Epidermal melanocyte (primary cell): ENCODE results near the gene HBEGF.

Experiments used
- DNase-seq: peaks from one replicate; pipeline ENCODE4 v3.0.0; 2011; ENCODE audit warnings: low spot score; ENCODE audit not compliant: insufficient read length

Gene HBEGF

DNA sequence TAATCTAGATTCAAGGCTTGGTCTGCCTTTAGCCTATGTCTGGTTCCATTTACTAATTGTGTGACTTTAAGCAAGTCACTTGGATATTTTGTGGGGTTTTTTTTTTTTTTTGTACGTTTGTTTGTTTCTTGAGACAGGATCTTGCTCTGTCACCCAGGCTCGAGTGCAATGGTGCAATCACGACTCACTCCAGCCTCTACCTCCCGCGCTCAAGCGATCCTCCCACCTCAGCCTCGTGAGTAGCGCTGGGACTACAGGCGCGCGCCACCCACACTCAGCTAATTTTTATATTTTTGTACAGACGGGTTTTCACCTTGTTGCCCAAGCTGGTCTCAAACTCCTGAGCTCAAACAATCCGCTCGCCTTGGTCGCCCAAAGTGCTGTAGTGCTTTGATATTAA, 42.4 kb downstream of the HBEGF start:
- no peak for DNase-seq

DNA sequence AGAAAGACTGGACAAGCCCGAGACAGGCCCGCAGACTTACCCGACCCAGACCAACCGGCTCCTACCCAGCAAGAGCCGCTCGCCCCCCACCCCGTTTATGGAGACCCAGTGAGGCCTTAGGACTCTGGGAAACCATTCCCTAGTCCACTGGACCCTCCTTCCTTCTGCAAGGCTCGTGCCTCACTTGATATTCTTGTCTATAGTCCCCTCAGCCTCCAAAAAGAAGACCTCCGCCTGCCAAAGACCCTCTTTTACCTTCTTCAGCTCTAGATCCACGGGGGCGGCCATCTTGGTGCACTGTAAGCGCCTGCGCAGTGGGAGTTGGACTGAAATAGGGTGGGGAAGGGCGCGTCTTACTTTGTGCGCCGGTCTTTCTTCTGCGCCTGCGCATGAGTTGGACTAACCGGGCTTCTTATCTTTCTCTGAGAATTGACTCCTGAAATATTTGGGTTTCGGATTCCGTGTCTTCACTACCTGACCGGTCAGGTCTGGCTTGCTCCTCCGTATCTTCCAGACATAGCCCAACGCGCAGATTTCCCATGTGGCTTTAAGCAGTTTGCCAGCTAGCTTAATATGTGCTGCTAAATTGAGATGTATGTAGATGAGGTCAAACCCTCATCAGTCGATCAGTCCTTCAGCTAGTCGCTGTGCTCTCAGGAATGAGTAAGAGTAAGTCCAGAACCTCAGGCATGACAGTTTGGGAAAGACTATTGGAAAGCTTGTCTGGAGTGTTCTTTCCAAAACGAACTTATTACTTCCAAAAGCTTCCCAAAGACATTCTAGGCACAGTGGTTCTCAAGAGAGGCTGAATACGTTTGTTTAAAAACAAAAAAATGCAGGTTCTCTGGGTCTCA, 43.4 kb downstream of the HBEGF start, which contains the start of gene PFDN1:
PFDN1 (minus strand) TSS at position 316 of the 854 bp plus-strand sequence; CDS start at position 288, 28 bp downstream.
- DNase-seq = peak; percentile 76

DNA sequence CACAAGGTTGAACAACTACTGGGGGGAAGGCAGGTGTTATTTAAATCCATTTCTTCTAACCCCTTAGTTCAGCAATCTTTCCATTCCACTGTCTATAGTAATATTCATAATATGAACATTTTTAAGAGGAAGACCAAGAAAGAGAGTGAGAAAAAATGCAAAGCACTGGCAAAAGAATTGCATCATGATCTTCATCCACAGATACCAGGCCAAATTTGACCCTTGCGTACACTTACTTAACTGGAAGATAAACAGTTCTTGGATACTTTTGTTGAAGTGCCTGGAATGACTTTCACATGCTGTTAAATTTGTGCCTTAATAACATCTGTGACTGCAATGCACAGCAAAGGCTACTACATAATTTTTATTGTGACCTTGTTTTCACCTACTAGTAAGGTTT, 45.3 kb downstream of the HBEGF start:
- DNase-seq = no peak

DNA sequence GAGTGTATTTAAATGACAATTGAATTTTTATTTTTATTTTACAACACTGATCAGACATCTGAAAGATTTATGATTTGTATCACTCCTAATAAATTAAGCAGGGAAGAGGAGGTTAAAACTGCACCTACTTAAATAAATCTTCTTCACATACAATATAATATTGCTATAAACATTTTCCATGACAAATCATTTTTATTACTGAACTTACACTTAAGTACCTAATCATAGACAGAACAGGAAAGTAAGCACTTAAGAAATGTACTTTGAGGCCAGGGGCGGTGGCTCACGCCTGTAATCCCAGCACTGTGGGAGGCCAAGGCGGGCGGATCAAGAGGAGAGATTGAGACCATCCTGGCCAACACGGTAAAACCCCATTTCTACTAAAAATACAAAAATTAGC, 47.3 kb downstream of the HBEGF start:
- no peak for DNase-seq

DNA sequence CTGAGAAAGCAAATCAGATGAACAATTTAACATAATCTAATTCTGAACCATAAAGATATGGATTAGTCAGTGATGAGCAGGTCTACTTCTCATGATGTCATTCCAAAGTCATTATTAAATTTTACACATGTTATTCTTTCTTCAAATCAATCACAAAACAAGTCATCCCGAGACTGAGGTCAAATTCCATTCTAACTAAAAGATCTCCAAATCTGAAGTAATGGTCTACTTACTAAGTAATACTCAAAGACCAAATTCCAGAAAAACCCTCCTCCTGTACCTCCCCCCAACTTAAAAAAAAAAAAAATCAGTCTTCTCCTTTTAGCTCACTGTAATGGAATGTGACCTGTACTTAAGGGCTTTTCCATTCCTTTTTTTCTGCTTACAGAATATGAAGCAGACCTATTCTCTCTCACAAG, 48.2 kb downstream of the HBEGF start:
- no peak for DNase-seq

DNA sequence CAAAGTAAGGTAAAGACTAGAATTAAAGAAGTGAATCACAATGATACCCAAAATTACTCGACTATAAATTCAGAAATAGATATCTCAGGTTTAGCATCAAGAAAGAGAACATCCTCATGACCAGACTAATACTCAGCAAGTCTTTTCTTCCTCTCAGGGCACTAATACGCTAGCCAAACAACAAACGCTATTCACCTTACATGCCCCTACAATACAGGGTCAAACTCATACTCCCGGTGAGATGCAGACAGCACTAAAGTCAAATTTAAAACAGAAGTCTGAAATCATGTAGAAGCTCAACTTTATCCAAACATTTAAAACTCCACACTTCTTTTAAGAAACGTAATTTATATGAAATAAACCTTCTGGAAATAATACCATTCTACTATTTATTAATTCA, 49.1 kb downstream of the HBEGF start:
- DNase-seq = no peak

DNA sequence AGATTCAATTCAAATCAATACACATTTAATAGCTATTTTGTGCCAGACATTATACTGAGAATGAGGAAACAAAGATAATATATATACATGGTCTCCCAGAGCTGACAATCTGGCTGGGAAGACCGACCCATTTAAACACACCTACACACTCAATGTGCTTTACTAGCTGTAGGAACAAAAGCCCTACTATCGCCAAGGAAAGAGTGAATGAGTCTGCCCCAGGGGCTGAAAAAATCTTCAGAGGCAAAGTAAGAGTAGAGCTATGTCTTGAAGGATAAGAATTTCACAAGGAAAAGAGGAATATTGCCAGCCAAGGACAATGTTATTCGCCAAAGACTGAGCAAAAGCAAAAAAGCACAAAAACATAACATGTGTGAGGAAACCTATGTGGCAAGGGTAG, 50.1 kb downstream of the HBEGF start:
- DNase-seq = no peak

DNA sequence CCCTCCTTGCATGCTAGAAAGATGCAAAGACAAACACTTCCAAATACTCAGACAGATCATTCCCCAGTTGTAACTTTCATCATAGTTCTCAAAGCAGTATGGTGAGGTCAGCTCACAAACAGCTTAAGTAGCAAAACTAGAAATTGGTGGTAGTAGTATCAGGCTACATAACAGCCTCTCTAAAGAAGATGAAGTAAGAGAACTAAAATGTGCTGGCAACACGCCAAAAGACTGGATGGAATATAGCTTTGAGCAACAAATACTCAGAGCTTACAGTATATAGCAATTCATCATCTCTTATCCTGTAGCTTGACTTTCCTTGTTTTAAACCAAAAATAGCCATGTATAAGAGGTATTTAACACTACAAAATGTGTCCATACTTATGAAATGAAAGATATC, 51.0 kb downstream of the HBEGF start:
- no peak for DNase-seq

DNA sequence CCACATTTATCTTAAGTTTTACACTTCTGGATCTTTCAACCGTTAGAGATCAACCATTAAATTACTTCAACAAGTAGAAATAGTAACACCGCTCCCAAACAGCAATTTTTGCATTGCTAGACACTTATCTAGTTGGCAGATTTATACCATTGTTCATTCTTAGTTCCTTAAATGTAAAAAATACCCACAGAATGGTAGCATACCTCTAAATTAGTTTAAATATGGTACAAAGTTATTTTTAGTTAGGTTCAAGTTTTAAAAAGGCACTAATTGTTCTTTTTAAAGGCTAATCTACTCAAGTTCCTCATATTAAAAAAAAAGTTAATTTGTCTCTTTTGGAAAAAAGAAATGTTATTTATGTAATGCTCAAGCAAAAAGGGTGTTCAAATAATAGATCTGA, 51.6 kb downstream of the HBEGF start:
- DNase-seq = no peak

DNA sequence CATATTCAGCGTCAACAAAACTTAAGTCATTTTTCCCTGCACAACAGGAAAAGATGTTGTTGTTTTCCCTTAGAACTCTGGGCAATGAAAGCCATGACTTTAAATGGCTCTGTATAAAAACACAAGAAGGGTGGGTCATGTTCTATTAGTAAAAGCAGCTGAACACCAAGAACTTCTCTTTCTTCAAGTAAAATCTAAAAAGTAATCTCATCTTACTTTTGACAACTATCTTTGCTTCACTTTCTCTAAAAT, 52.6 kb downstream of the HBEGF start:
- DNase-seq = no peak

DNA sequence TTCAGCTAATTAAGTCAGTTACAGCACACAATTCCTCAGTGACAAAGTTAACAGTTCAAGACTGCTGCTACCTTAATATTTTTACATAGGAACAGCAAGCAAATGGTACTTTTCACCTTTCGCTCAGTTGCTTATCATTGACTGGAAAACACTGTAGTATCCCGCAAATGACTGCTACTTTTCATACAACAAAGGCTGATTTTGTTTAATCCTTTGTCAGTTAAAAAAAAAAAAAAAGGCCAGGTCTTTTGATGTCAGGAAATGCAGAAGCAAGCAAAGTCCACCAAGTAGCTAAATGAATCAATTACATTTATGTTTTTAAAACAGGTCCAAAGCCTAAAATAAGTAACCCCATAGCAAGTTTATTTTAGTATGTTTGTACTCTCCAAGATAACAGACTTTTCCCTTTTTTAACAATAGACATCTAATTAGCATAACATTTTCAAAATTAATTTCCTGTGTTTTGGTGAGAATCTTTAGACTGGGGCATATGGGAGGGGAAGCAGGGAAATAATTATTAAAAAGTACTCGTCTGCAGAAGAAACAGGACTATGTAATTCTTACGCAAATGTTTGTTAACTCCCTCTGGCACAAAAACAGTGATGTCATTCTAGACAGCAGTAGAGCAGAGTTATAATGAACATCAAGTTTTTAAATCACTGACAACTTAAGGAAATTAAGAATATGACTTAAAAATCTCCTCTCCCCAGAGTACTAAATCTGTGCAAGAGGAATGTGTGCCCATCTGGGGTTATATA, 53.1 kb downstream of the HBEGF start:
- DNase-seq = no peak

DNA sequence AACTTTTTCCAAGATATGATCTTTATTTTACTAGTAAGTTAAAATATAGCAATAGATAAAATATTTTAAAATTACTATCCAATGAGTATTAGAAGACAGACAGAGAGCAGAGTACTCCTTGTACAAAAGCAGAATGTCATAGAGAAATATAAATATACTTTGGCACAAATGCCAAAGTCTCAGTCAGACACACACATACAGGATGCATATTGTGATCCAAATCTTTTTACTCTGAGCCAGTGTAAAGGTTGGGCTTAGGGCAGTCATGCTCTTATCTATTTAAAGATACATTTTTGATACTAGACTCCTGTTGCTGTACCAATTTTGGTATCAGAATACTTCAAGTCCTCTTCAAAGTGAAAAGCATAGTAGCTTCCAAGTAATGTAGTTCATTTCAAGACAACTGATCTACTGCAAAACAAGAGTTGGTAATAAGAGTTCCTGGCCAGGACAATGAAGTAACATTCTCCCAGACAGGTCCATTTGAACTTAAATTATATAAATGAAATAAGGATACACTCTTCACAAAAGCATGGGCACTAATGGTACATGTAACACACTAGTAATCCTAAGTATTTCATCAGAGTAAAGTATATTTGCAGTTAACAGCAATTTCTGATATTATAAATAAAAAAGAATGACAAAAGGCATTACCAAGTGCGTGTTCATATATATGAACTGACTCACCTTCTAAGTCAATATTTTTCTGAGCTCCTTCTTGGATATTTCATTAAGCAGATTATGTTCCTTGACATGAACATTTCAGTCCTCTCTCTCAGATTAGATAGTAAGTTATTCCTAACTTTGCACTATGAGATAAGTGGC, 54.0 kb downstream of the HBEGF start:
- no peak for DNase-seq

DNA sequence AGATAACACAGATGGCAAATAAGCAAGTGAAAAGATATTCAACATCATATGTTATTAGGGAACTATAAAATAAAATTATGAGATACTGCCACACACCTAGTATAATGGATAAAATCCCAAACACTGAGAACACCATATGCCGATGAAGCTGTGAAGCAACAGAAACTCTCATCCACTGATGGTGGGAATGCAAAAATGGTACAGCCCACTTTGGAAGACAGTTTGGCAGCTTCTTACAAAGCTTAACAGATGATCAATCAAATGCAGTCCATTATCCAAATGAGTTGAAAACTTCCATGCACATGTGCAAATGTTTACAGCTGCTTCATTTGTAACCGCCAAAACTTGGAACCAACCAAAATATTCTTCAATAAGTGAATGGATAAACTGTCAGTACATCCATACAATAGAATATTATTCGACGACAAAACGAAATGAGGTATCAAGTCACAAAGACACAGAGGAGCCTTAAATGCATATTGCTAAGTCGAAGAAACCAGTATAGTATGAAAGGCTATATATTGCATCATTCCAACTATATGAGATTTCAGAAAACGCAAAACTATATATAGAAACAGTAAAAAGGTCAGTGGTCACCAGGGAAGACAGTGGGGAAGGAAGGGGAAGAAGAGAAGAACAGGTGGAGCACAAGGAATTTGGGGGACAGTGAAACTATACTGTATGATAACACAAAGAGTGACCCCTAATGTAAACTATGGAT, 58.4 kb downstream of the HBEGF start:
- DNase-seq = no peak

DNA sequence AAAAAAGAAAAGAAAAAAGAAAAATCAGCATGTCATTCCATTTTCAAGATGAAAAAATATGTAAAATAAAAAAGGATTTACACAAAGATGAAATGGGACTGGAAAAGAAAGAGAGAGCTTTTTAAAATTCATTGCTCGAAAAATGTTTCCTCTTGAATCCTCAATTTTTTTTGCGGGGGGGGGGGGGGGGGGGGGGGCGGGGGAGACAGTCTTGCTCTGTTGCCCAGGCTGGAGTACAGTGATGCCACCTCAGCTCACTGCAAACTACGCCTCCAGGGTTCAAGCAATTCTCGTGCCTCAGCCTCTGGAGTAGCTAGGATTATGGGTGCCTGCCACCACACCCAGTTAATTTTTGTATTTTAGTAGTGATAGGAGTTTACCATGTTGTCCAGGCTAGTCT, 60.0 kb downstream of the HBEGF start:
- DNase-seq = no peak

DNA sequence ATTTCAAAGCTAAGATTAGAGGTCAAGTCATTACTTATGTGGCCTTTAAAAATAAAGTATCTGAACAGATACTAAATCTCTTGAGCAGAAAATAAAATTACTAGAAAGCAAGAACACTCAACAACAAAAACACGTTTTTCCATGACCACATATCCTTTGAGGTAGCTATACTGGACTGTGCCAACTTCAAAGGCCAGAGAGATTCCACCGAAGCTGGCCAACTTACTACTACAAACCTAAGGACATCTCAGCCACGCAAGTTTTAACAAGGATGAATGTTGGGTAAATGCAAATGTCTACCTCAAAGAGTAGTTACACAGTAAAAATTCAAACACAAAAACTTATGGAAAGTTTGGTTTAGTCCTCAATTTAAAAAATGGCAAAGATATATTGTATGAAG, 62.4 kb downstream of the HBEGF start:
- DNase-seq = no peak
